Prostate gland (tissue), 2 donors: ENCODE results near the gene B3GNT2.

Experiments
- CTCF ChIP-seq, 4 experiments: fragments of 200-600 bp in 2 of 4; fragments of 450-650 bp in 2 of 4; sonication (generic) in 2 of 4; IDR thresholded peaks; 1 replicate in 3 of 4; 2 replicates in 1 of 4; pipeline ENCODE4 v1.5.1; 2016 to 2019; ENCODE audit warnings: antibody characterized with exemption in 4 of 4, mild to moderate bottlenecking in 2 of 4, moderate library complexity in 2 of 4
- POLR2A ChIP-seq: fragments of 450-650 bp; IDR thresholded peaks from one replicate; pipeline ENCODE4 v1.6.1; 2016; ENCODE audit warnings: antibody characterized with exemption, mild to moderate bottlenecking

DNA sequence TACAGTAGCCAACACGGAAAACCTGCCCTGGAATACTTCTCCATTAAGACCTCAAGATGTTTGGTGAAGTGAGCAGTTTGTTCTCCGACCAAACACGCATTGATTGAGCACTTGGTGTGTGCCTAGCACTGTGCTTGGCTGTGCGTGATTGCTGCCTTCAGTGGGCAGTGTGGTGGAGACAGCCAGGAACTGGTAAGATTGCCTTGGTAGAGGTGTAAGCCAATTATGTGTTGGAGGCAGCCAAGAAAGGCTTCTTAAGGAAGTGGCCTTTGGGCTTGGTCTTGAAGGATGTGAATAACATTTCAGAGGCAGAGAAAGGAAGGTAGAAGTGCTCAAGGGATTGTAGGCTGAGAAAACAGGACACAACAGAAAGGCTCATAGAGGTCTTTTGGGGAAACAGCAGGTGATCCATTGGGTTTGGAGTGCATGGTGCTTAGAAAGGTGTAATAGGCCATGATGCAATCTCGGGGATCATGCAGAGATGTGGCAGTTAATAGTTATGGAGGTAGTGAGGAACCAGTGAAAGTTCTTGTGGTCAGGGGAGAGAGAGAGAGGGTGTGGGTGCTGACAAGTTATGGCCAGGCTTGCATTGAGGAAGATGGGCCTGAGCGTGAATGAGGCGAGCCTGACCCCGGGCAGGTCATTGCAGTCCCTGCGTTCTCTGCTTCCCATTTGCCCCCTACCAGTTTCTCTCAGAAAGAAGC, 6.3 kb downstream of the B3GNT2 start:
- TF ChIP-seq CTCF (IDR thresholded peaks at IDR 0.05) (no peak), POLR2A (no peak)
